ENCODE data around the gene USP12.
A peak's percentile ranks its signal among the peaks of the same experiment; 100 is the strongest.

The USP12 gene

GRCh38 chr13:27170516-27171243, 931 bp downstream of the USP12 start:
- H3K4me3 ChIP-seq (ENCODE audit: low read depth, low read length), result peak overlapping the region; percentile 45
- no peaks in the 10 kb centered on the region; the same call in 1 of the 2 replicates for H3K36me3 ChIP-seq
- TF ChIP-seq CTCF (IDR thresholded peaks at IDR 0.05; ENCODE audit: low read depth, low read length), result peak; percentile 18; the same call in 1 of the 2 replicates
- H3K27me3 ChIP-seq (ENCODE audit: insufficient read depth, low read depth, severe bottlenecking), result no peaks in the 10 kb centered on the region
- peak overlapping the region; percentile 66 for H3K27ac ChIP-seq
- no peaks in the 10 kb centered on the region for H3K9me3 ChIP-seq (ENCODE audit: severe bottlenecking)
- DNase-seq, result peak; percentile 73

GRCh38 chr13:27170221-27170515, 1.4 kb downstream of the USP12 start:
- Histone ChIP-seq H3K4me3 (ENCODE audit: low read depth, low read length) (peak overlapping the region; percentile 45), H3K27me3 (ENCODE audit: insufficient read depth, low read depth, severe bottlenecking) (no peaks in the 10 kb centered on the region), H3K9me3 (ENCODE audit: severe bottlenecking) (no peaks in the 10 kb centered on the region), H3K27ac (no peak overlapping the region), H3K36me3 (no peaks in the 10 kb centered on the region; the same call in 1 of the 2 replicates)
- no peak for TF ChIP-seq CTCF (IDR thresholded peaks at IDR 0.05; ENCODE audit: low read depth, low read length)
- DNase-seq, result no peak

DNA sequence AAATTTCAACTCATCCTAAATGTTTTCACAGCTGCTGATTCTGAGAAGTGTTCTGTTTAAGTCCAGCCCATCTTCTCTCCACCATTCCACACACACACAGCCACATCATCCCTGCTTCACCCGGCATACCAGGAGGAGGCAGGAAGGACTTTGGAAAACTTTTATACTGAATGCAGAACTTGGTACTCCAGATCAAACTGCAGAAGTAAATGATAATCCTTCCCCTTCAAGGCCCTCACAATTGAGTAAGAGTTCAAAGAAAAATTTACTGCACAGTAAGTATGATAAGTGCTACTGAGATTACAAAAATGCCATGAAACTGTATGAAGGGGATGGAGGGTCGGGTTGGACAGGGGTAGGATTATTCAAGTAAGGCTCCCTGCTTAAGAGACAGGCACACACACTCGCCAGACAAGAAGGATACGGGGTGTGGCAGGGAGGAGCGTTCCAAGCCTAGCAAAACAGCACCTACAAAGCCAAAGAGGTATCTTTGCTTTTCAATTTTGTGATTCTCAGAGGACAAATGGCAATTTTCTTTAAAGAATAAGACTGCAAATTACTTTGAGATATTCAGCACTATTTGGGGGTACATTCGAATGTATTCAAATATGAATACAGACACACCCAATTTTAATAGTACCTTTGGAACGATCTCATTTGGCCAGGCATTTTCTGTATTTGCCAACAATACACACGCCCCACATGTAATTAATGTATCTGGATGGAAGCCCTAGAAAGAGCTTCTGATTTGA, 2.5 kb downstream of the USP12 start:
- no peak for DNase-seq

GRCh38 chr13:27168086-27168485, 3.5 kb downstream of the USP12 start:
- no peaks in the 10 kb centered on the region; the same call in 1 of the 2 replicates for H3K36me3 ChIP-seq
- no peak for TF ChIP-seq CTCF (IDR thresholded peaks at IDR 0.05; ENCODE audit: low read depth, low read length)
- H3K9me3 ChIP-seq (ENCODE audit: severe bottlenecking), result no peaks in the 10 kb centered on the region
- no peak overlapping the region for H3K27ac ChIP-seq
- no peaks in the 10 kb centered on the region for H3K27me3 ChIP-seq (ENCODE audit: insufficient read depth, low read depth, severe bottlenecking)
- DNase-seq, result no peak
- no peak overlapping the region for H3K4me3 ChIP-seq (ENCODE audit: low read depth, low read length)

More for the DNA sequence above, 2.5 kb downstream of the USP12 start:
- Histone ChIP-seq H3K4me3 (ENCODE audit: low read depth, low read length) (no peak overlapping the region), H3K36me3 (no peaks in the 10 kb centered on the region; the same call in 1 of the 2 replicates), H3K27ac (no peak overlapping the region), H3K27me3 (ENCODE audit: insufficient read depth, low read depth, severe bottlenecking) (no peaks in the 10 kb centered on the region), H3K9me3 (ENCODE audit: severe bottlenecking) (no peaks in the 10 kb centered on the region)
- no peak for TF ChIP-seq CTCF (IDR thresholded peaks at IDR 0.05; ENCODE audit: low read depth, low read length)

DNA sequence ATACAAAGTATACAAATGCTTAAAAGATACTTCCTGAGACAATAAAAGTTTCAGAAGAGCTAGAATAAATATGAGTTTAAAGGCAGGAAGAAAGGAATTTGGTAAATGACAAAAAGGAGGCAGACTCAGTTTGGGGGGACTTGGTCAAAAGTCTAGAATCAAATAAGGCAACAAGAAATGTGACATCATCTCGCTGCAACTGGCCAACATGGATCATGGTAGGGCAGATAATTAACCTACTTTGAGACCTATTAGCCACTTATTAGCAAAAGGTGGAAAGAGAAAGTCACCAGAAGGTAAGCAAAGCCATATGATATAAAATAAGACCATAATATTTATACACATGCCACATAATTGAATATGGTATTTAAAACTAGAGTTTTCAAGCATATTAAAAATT, 5.3 kb downstream of the USP12 start:
- Histone ChIP-seq H3K36me3 (no peaks in the 10 kb centered on the region; the same call in 1 of the 2 replicates), H3K4me3 (ENCODE audit: low read depth, low read length) (no peak overlapping the region), H3K9me3 (ENCODE audit: severe bottlenecking) (no peaks in the 10 kb centered on the region), H3K27me3 (ENCODE audit: insufficient read depth, low read depth, severe bottlenecking) (no peaks in the 10 kb centered on the region), H3K27ac (no peak overlapping the region)
- no peak for TF ChIP-seq CTCF (IDR thresholded peaks at IDR 0.05; ENCODE audit: low read depth, low read length)
- DNase-seq, result no peak
